GM13977 (cell line): ENCODE measurements around the gene GALNT7.

Experiments used
- DNase-seq: peaks from one replicate; pipeline ENCODE4 v3.0.0; 2012; ENCODE audit warnings: low spot score
- in situ Hi-C: fragments of 300-500 bp; cut with MboI; formaldehyde crosslinking; loops from one replicate; pipeline ENCODE4 v1.12.0; 2022; ENCODE audit warnings: low sequenced_read_pairs, low pct_unique_long_range_greater_than_20kb, mixed read lengths, inconsistent platforms; ENCODE audit not compliant: unreplicated experiment
- TF ChIP-seq, protein P1 (sequence below): IDR thresholded peaks from 2 replicates; pipeline ENCODE4 v1.5.1; 2012; ENCODE audit warnings: mild to moderate bottlenecking, control low read depth; ENCODE audit not compliant: insufficient read depth; ENCODE audit errors: extremely low read depth, missing control alignments

GALNT7 gene

DNA sequence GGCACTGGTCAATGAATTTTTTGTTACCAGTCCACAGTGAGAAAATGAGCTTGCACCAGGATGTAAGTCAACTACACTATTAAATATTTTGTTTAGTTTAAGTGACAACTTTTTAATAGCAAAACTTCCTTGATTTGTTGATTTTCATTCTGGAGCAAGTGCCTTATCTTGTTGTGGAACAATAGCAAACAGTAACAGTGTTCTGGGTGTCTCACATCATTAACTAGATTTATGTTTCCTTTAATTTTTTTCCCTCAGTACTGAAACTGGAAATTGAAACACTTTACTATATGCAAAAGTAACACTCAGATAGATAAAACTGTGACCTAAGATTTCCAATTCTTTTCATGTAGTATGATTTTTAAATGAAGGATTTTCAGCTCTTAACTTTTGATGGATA is 80.1 kb downstream of the GALNT7 start:
- TF ChIP-seq, protein P1, sequence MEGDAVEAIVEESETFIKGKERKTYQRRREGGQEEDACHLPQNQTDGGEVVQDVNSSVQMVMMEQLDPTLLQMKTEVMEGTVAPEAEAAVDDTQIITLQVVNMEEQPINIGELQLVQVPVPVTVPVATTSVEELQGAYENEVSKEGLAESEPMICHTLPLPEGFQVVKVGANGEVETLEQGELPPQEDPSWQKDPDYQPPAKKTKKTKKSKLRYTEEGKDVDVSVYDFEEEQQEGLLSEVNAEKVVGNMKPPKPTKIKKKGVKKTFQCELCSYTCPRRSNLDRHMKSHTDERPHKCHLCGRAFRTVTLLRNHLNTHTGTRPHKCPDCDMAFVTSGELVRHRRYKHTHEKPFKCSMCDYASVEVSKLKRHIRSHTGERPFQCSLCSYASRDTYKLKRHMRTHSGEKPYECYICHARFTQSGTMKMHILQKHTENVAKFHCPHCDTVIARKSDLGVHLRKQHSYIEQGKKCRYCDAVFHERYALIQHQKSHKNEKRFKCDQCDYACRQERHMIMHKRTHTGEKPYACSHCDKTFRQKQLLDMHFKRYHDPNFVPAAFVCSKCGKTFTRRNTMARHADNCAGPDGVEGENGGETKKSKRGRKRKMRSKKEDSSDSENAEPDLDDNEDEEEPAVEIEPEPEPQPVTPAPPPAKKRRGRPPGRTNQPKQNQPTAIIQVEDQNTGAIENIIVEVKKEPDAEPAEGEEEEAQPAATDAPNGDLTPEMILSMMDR: no peak
- in situ Hi-C loops: no loop called here
- no peak for DNase-seq

DNA sequence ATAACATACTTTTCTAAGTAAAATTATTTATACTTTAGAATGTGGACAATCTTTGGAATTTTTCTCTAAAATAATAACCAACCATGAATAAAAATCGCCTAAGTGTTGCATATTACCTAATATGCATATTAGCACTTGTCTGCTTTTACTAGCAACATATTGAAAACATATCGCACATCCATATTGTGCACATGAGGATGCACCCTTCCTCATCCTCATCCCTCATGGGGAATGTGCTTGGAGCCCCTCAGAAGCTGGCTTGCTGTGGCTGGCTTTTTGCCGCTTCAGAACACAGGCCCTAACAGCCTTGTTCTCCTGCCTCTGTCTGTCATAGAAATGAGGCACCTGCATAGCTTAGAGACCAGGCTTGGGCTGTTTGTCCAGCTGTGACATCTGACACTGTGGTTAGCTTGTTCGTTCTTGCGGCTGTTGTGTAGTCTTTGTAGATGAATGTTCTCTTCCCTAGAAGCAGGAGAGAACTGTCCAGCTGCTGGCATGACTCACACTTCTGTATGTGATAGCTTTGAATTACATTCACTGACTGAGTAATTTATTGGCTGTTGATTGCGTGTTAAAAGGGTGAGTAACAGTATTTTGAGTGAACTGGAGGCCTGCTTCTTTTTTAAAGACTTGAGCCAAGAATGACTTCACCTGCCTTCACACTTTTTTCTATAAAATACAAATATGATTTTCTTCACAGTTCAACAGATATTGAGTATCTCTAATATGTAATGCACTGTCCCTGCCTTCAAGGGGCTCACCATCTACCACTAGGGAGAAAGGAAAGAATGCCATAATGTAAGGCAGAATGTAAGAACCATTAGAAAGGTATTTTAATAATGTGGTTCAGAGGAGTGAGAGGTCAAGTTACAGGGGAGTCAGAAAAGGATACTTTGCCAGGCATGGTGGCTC is 83.7 kb downstream of the GALNT7 start:
- peak; percentile 21 for DNase-seq
- in situ Hi-C loops: no loop called here

DNA sequence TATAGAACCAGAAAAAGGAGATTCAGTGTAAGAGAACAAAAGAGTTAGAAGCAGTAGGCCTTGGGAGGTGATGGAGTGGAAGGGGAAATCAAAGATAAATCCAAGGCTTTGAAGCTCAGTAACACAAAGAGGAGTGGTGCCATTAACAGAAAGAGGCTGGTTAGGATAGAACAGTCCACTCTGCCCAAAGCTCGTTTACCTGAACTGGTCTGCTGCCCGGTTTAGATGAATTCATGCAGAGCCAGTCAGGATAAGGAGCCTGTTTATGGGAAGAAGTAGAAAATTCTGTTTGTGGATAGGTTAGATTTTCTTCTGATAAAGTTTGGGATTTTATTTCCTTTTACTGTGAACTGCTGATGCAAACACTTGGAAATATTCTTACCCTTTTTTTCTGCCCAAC is 85.0 kb downstream of the GALNT7 start:
- no peak for DNase-seq
- TF ChIP-seq, protein P1: no peak
- in situ Hi-C loops: no loop called here

More for the DNA sequence above, 83.7 kb downstream of the GALNT7 start:
- TF ChIP-seq, protein P1: no peak

DNA sequence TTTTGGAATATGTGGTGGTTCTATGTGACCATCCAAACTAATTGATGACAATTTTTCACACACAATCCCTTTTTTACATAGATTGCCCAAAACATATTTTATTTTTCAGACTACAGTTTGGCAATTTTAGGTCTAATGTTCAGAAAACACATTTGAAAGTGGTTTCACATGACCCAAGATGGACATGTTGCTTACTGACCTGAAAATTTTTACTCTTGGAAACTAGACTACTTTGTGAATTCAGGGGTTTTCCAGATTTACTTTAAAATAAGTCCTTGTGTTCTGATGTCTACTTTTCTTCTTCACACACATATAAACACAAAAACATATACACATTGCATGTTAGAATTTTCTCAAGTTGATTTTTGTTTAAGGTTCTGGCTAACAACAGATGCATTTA is 86.0 kb downstream of the GALNT7 start:
- TF ChIP-seq, protein P1: no peak
- no peak for DNase-seq
- in situ Hi-C loops: loop anchor here (5.0 kb wide), 1 partner anchor 227 kb away; no protein-coding TSS in a partner anchor

DNA sequence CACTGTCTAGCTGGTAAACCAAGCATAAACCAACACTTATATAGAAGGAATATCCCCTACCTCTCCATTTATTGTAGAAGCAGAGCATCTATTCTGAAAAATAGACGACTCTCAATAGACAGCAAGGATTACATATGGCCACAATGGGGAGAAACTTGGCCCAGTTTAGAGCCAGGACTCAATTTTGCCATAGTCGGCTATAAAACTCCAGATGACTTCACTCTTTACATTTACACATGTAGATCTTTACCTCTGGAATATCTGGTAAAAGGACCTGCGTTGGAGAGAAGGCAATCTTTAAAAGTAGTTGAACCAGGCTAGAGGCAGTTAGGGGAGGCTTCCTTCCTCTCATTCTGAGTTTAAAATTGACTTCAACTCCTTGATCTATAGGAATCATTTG is 88.2 kb downstream of the GALNT7 start:
- TF ChIP-seq, protein P1: no peak
- DNase-seq: no peak
- in situ Hi-C loops: loop anchor here (5.0 kb wide), 1 partner anchor 230 kb away; no protein-coding TSS in a partner anchor

DNA sequence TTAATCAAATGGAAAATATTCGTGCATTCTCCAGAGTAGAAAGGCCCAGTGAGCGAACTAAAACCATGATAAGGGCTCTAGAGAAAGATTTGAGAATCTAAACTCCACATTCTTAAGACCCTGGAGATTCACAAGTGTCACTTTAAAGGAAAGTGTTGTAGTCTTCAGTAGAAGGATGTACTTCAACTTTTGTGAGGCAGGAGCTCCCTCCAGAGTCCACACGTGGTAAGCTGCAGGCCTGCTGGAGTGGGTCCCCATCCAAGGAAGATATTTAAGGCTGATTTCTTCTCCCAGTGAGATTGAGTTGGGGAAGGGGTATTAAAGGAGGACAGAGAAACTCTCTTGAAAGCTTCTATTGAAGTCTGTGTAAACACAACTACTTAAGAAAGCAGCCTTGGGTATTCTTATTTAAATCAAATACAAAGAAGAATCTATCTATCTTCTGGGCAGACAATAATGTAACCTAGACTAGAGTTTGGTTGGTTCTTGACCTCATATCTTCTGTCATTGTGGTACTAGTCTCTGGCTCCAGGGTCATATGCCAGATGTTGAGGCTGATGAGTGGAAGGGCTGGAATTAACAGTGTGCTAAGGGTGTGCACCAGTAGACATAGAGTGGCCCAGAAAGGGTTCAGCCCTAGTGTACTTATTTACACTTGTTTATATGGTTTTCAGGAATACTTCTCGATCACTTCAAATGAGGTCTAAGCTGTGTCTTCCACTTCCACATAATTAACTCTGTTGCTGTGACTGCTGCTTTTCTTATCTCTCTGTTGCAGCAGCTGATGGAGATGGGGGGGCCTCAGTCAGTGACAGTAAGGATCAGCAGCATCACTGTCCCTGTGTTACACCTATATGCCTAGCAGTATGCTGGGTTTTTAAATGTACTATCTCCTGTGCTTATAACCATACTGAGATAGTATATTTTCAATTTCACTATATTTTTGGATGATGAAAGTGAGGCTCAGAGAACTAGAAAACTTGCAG is 89.4 kb downstream of the GALNT7 start:
- DNase-seq: peak; percentile 43
- in situ Hi-C loops: loop anchor here (5.0 kb wide), 1 partner anchor 231 kb away; no protein-coding TSS in a partner anchor
- TF ChIP-seq, protein P1: peak; percentile 90
